ENCODE results near the gene NLGN1.

GRCh38 chr3:174268061-174268460 is 870.5 kb downstream of the NLGN1 start:
- TF ChIP-seq, protein P1, sequence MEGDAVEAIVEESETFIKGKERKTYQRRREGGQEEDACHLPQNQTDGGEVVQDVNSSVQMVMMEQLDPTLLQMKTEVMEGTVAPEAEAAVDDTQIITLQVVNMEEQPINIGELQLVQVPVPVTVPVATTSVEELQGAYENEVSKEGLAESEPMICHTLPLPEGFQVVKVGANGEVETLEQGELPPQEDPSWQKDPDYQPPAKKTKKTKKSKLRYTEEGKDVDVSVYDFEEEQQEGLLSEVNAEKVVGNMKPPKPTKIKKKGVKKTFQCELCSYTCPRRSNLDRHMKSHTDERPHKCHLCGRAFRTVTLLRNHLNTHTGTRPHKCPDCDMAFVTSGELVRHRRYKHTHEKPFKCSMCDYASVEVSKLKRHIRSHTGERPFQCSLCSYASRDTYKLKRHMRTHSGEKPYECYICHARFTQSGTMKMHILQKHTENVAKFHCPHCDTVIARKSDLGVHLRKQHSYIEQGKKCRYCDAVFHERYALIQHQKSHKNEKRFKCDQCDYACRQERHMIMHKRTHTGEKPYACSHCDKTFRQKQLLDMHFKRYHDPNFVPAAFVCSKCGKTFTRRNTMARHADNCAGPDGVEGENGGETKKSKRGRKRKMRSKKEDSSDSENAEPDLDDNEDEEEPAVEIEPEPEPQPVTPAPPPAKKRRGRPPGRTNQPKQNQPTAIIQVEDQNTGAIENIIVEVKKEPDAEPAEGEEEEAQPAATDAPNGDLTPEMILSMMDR (IDR thresholded peaks at IDR 0.05), result no peak
- TF ChIP-seq EZH2 (IDR thresholded peaks at IDR 0.05), result no peak
